GM23338 (cell line): ENCODE data around the gene EXOC2. TPM values are rescaled to one million over a fixed set of nuclear protein-coding genes. Genes with fewer than 3 reads are reported as not detected.

ENCODE experiments used
- ATAC-seq: fragments of 200-7000 bp; cut with Tn5 transposase; 3 replicates; pipeline ENCODE4 v1.9.1; 2020
- DNase-seq: peaks from one replicate; pipeline ENCODE4 v3.0.0-alpha.2; 2015; ENCODE audit warnings: low spot score
- H2AFZ ChIP-seq: fragments of 200-600 bp; sonication (generic); 2 replicates; pipeline ENCODE4 v1.8.0; 2016; ENCODE audit warnings: antibody characterized with exemption, mild to moderate bottlenecking, moderate library complexity
- H3F3A ChIP-seq: fragments of 200-600 bp; sonication (generic); replicated peaks from 2 replicates; pipeline ENCODE4 v1.8.0; 2017; ENCODE audit warnings: antibody characterized with exemption, mixed run types, low read depth
- H3K27ac ChIP-seq: fragments of 200-600 bp; sonication (generic); 2 replicates; pipeline ENCODE4 v1.6.1; 2016; ENCODE audit warnings: low read depth
- H3K27me3 ChIP-seq: fragments of 200-600 bp; sonication (generic); 2 replicates; pipeline ENCODE4 v1.8.0; 2016; ENCODE audit warnings: mild to moderate bottlenecking, mixed run types, moderate library complexity; ENCODE audit not compliant: insufficient read depth
- H3K36me3 ChIP-seq: fragments of 200-600 bp; sonication (generic); 2 replicates; pipeline ENCODE4 v1.8.0; 2016; ENCODE audit warnings: mild to moderate bottlenecking; ENCODE audit not compliant: insufficient read depth
- H3K4me1 ChIP-seq: fragments of 200-600 bp; sonication (generic); 2 replicates; pipeline ENCODE4 v1.8.0; 2016; ENCODE audit warnings: mild to moderate bottlenecking, moderate library complexity; ENCODE audit not compliant: insufficient read depth
- H3K4me2 ChIP-seq: fragments of 200-600 bp; sonication (generic); 2 replicates; pipeline ENCODE4 v1.7.1; 2017; ENCODE audit warnings: mixed run types
- H3K4me3 ChIP-seq: fragments of 200-600 bp; sonication (generic); 2 replicates; pipeline ENCODE4 v1.6.1; 2016; ENCODE audit warnings: mixed run types
- H3K79me2 ChIP-seq: fragments of 200-600 bp; sonication (generic); replicated peaks from 2 replicates; pipeline ENCODE4 v1.8.0; 2017; ENCODE audit warnings: mild to moderate bottlenecking; ENCODE audit not compliant: insufficient read depth
- H3K9me2 ChIP-seq: fragments of 200-600 bp; sonication (generic); 2 replicates; pipeline ENCODE4 v1.8.0; 2017; ENCODE audit not compliant: insufficient read depth
- H4K20me1 ChIP-seq: fragments of 200-600 bp; sonication (generic); replicated peaks from 2 replicates; pipeline ENCODE4 v1.8.0; 2017; ENCODE audit warnings: mild to moderate bottlenecking; ENCODE audit not compliant: insufficient read depth
- H3K27ac Mint-ChIP-seq: 2 replicates; pipeline ENCODE4 v1.8.0; 2020; ENCODE audit warnings: inconsistent platforms, mild to moderate bottlenecking, moderate library complexity, mixed read lengths
- H3K27me3 Mint-ChIP-seq: 3 replicates; pipeline ENCODE4 v1.8.0; 2022; ENCODE audit warnings: low read depth, mild to moderate bottlenecking, moderate library complexity, mixed read lengths, inconsistent platforms; ENCODE audit not compliant: insufficient read depth, poor library complexity
- H3K36me3 Mint-ChIP-seq: 3 replicates; pipeline ENCODE4 v1.8.0; 2021; ENCODE audit warnings: low read depth, mild to moderate bottlenecking, inconsistent platforms, moderate library complexity, mixed read lengths
- H3K4me1 Mint-ChIP-seq: 3 replicates; pipeline ENCODE4 v1.8.0; 2020; ENCODE audit warnings: mild to moderate bottlenecking, inconsistent platforms, mixed read lengths
- H3K4me3 Mint-ChIP-seq: 3 replicates; pipeline ENCODE4 v1.8.0; 2021; ENCODE audit warnings: moderate library complexity, mild to moderate bottlenecking, inconsistent platforms, mixed read lengths
- H3K9me3 Mint-ChIP-seq: 3 replicates; pipeline ENCODE4 v1.8.0; 2020; ENCODE audit warnings: moderate library complexity, mild to moderate bottlenecking, inconsistent platforms, mixed read lengths
- CTCF ChIP-seq, 2 experiments: fragments of 200-600 bp in 1 of 2; sonication (generic) in 1 of 2; conservative IDR thresholded peaks; 2 replicates each; pipeline versions ENCODE4 v1.5.1 to v1.6.1; 2016 to 2017; ENCODE audit warnings: antibody characterized with exemption in 2 of 2, low read depth in 2 of 2, mild to moderate bottlenecking in 2 of 2, moderate library complexity in 1 of 2
- EZH2phosphoT487 ChIP-seq: fragments of 200-600 bp; sonication (generic); IDR thresholded peaks from one replicate; pipeline ENCODE4 v1.8.1; 2018; ENCODE audit warnings: antibody characterized with exemption; ENCODE audit not compliant: unreplicated experiment
- JUNB ChIP-seq: IDR thresholded peaks from one replicate; pipeline ENCODE4 v1.6.1; 2016; ENCODE audit warnings: antibody characterized with exemption; ENCODE audit not compliant: unreplicated experiment
- NANOG ChIP-seq: IDR thresholded peaks from 2 replicates; pipeline ENCODE4 v1.6.1; 2016; ENCODE audit warnings: antibody characterized with exemption, borderline replicate concordance
- POLR2AphosphoS5 ChIP-seq: IDR thresholded peaks from 2 replicates; pipeline ENCODE4 v1.6.1; 2016; ENCODE audit warnings: antibody characterized with exemption, low read depth
- STAT1 ChIP-seq: IDR thresholded peaks from one replicate; pipeline ENCODE4 v1.6.1; 2016; ENCODE audit warnings: antibody characterized with exemption; ENCODE audit not compliant: unreplicated experiment
- ZNF114 ChIP-seq: fragments of 250-450 bp; sonication (Bioruptor Pico); IDR thresholded peaks from 2 replicates; pipeline ENCODE4 v1.5.0; 2020; ENCODE audit warnings: mild to moderate bottlenecking, moderate library complexity
- ZNF462 ChIP-seq: fragments of 250-450 bp; sonication (Bioruptor Pico); IDR thresholded peaks from 2 replicates; pipeline ENCODE4 v1.5.0; 2020; ENCODE audit warnings: mild to moderate bottlenecking, moderate library complexity
- polyA plus RNA-seq: library from polyadenylated mRNA; unstranded; fragments of >200 nt; fragmentation: Nextera tagmentation; extraction: Ambion mirVana; gene quantifications from 2 replicates; pipeline ENCODE4 v1.2.1, GENCODE V29; 2016
- total RNA-seq: library from RNA; depleted of rRNA; stranded (reverse); fragments of >200 nt; shearing (Covaris generic); gene quantifications from 2 replicates; pipeline ENCODE4 v1.2.3, GENCODE V29; 2014
- TF ChIP-seq, protein P1 (sequence below): IDR thresholded peaks from 2 replicates; pipeline ENCODE4 v1.6.1; 2016; ENCODE audit warnings: antibody characterized with exemption
- TF ChIP-seq, protein P2 (sequence below): IDR thresholded peaks from one replicate; pipeline ENCODE4 v1.6.1; 2018; ENCODE audit warnings: antibody characterized with exemption; ENCODE audit not compliant: unreplicated experiment

The EXOC2 gene
- total and polyA plus RNA-seq, 2 experiments from 2014 or later: 28.7 to 93.6 TPM

DNA sequence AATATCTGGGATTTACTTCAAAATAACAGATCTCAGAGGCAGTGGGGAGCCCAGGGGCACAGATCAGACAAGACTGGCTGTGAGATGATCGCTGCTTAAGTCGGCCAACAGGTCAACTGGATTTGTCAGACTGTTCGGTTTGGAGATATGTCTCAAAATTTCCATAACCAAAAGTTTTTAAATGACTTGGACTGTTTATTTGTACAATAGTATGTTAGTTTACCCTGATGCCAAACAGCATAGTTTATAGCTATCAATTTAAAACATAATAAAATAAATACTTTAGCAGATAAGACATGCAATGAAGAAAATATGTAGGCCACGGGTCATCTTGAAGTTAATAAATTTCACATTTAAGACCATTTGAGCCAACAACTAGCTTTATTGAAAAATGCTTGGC is 174.7 kb downstream of the EXOC2 start:
- peaks cover 32% of the 10 kb centered on the region for H3K9me3 Mint-ChIP-seq
- ATAC-seq (no peak), DNase-seq (no peak)
- Histone ChIP-seq H3K9me2 (no peaks in the 10 kb centered on the region), H4K20me1 (peaks cover 9% of the 10 kb centered on the region; the same call in 1 of the 2 replicates), H3K27ac (no peak overlapping the region), H3F3A (no peaks in the 10 kb centered on the region), H3K79me2 (no peaks in the 10 kb centered on the region), H3K4me3 (no peak overlapping the region), H2AFZ (no peak overlapping the region), H3K4me1 (no peaks in the 10 kb centered on the region; the same call in 1 of the 2 replicates), H3K36me3 (no peaks in the 10 kb centered on the region; the same call in 1 of the 2 replicates), H3K4me2 (no peak overlapping the region), H3K27me3 (no peaks in the 10 kb centered on the region)
- TF ChIP-seq, protein P1, sequence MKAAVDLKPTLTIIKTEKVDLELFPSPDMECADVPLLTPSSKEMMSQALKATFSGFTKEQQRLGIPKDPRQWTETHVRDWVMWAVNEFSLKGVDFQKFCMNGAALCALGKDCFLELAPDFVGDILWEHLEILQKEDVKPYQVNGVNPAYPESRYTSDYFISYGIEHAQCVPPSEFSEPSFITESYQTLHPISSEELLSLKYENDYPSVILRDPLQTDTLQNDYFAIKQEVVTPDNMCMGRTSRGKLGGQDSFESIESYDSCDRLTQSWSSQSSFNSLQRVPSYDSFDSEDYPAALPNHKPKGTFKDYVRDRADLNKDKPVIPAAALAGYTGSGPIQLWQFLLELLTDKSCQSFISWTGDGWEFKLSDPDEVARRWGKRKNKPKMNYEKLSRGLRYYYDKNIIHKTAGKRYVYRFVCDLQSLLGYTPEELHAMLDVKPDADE: no peak
- TF ChIP-seq ZNF462 (CRISPR knock-in tag) (no peak), EZH2phosphoT487 (no peak), JUNB (no peak), NANOG (no peak), CTCF (conservative IDR thresholded peaks at IDR 0.05; ENCODE audit: low read depth in 2 of 2) (no peak), STAT1 (no peak), ZNF114 (CRISPR knock-in tag) (no peak), POLR2AphosphoS5 (no peak)
- TF ChIP-seq, protein P2, sequence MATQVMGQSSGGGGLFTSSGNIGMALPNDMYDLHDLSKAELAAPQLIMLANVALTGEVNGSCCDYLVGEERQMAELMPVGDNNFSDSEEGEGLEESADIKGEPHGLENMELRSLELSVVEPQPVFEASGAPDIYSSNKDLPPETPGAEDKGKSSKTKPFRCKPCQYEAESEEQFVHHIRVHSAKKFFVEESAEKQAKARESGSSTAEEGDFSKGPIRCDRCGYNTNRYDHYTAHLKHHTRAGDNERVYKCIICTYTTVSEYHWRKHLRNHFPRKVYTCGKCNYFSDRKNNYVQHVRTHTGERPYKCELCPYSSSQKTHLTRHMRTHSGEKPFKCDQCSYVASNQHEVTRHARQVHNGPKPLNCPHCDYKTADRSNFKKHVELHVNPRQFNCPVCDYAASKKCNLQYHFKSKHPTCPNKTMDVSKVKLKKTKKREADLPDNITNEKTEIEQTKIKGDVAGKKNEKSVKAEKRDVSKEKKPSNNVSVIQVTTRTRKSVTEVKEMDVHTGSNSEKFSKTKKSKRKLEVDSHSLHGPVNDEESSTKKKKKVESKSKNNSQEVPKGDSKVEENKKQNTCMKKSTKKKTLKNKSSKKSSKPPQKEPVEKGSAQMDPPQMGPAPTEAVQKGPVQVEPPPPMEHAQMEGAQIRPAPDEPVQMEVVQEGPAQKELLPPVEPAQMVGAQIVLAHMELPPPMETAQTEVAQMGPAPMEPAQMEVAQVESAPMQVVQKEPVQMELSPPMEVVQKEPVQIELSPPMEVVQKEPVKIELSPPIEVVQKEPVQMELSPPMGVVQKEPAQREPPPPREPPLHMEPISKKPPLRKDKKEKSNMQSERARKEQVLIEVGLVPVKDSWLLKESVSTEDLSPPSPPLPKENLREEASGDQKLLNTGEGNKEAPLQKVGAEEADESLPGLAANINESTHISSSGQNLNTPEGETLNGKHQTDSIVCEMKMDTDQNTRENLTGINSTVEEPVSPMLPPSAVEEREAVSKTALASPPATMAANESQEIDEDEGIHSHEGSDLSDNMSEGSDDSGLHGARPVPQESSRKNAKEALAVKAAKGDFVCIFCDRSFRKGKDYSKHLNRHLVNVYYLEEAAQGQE: no peak
- peaks cover 14% of the 10 kb centered on the region for H3K27me3 Mint-ChIP-seq
- H3K27ac Mint-ChIP-seq: no peak overlapping the region
- H3K4me1 Mint-ChIP-seq: peaks cover 10% of the 10 kb centered on the region
- peaks cover 39% of the 10 kb centered on the region for H3K36me3 Mint-ChIP-seq
- no peak overlapping the region for H3K4me3 Mint-ChIP-seq
